Body of pancreas (tissue), 4 donors: Measurements from ENCODE around the gene SPATA13. TPM values are rescaled to one million over a fixed set of nuclear protein-coding genes. Genes with fewer than 3 reads are reported as not detected.

Experiments used
- ATAC-seq: fragments of 150-250 bp; one replicate; pipeline ENCODE4 v1.9.1; 2016
- DNase-seq, 4 donors: peaks; one replicate each; pipeline ENCODE4 v3.0.0-alpha.2; 2019
- H3K27ac ChIP-seq, 4 donors: fragments of 200-600 bp; sonication (generic); 1 replicate in 3 of 4; 2 replicates in 1 of 4; pipeline versions ENCODE4 v1.5.1 to v1.6.1; 2016 to 2019; ENCODE audit warnings: mild to moderate bottlenecking in 1 of 4, mixed read lengths in 1 of 4, moderate library complexity in 1 of 4
- H3K27me3 ChIP-seq, 2 donors: fragments of 200-600 bp; sonication (generic); one replicate each; pipeline ENCODE4 v1.6.0; 2016; ENCODE audit warnings: mild to moderate bottlenecking in 1 of 2
- H3K36me3 ChIP-seq, 2 donors: fragments of 200-600 bp; sonication (generic); replicated peaks in 1 of 2; 2 replicates each; pipeline ENCODE4 v1.5.1; 2016; ENCODE audit warnings: low read depth in 2 of 2; ENCODE audit not compliant: insufficient read depth in 1 of 2
- H3K4me1 ChIP-seq: fragments of 200-600 bp; sonication (generic); one replicate; pipeline ENCODE4 v1.6.0; 2016
- H3K4me3 ChIP-seq, 2 donors: fragments of 200-600 bp; sonication (generic); 1 replicate in 1 of 2; 2 replicates in 1 of 2; pipeline ENCODE4 v1.5.1; 2016 to 2019
- H3K9me3 ChIP-seq, 3 donors: fragments of 200-600 bp; sonication (generic); 1 replicate in 2 of 3; 2 replicates in 1 of 3; pipeline ENCODE4 v1.5.1; 2016
- POLR2A ChIP-seq, 3 donors: fragments of 450-650 bp; IDR thresholded peaks; one replicate each; pipeline ENCODE4 v1.6.1; 2016; ENCODE audit warnings: antibody characterized with exemption in 3 of 3, mild to moderate bottlenecking in 2 of 3
- WGBS, 2 donors: methylation state at CpG; one replicate each; pipeline ENCODE4 v1.1.5; 2017; 5-methylcytosine and 5-hydroxymethylcytosine counted together
- intact Hi-C: fragments of 100-400 bp; cut with DNase I; formaldehyde crosslinking; loops from one replicate; pipeline ENCODE4 v1.15.1; 2023
- total RNA-seq, 2 donors: library from RNA; depleted of rRNA; stranded (reverse); fragments of >200 nt; gene quantifications; one replicate each; pipeline ENCODE4 v1.1.0, GENCODE V29; 2016
- TF ChIP-seq, protein P1 (sequence below), 7 experiments: fragments of 450-650 bp in 4 of 7; fragments of 200-600 bp in 3 of 7; sonication (generic) in 3 of 7; IDR thresholded peaks; one replicate each; pipeline ENCODE4 v1.5.1; 2016 to 2019; ENCODE audit warnings: antibody characterized with exemption in 7 of 7

SPATA13 gene
- total RNA-seq, 2 donors from 2014 or later, result 83.3 to 359 TPM

- TF ChIP-seq, protein P1, sequence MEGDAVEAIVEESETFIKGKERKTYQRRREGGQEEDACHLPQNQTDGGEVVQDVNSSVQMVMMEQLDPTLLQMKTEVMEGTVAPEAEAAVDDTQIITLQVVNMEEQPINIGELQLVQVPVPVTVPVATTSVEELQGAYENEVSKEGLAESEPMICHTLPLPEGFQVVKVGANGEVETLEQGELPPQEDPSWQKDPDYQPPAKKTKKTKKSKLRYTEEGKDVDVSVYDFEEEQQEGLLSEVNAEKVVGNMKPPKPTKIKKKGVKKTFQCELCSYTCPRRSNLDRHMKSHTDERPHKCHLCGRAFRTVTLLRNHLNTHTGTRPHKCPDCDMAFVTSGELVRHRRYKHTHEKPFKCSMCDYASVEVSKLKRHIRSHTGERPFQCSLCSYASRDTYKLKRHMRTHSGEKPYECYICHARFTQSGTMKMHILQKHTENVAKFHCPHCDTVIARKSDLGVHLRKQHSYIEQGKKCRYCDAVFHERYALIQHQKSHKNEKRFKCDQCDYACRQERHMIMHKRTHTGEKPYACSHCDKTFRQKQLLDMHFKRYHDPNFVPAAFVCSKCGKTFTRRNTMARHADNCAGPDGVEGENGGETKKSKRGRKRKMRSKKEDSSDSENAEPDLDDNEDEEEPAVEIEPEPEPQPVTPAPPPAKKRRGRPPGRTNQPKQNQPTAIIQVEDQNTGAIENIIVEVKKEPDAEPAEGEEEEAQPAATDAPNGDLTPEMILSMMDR (IDR thresholded peaks at IDR 0.05), result no peak
- TF ChIP-seq POLR2A (IDR thresholded peaks at IDR 0.05), result no peak
- DNase-seq, result no peak
- whole genome bisulfite sequencing, 2 donors, result 74 to 76% methylated on average over 2 of the region's 2 CpGs
- H3K27me3 ChIP-seq, result no peaks in the 10 kb centered on the region
- no peaks in the 10 kb centered on the region for H3K9me3 ChIP-seq
- no peak overlapping the region for H3K4me3 ChIP-seq
- H3K36me3 ChIP-seq, result no peaks in the 10 kb centered on the region
- ATAC-seq, result no peak
- intact Hi-C loops, result no loop called here
- peaks cover 17% of the 10 kb centered on the region for H3K4me1 ChIP-seq
- H3K27ac ChIP-seq, result no peak overlapping the region
Measured at GRCh38 chr13:24145240-24145639, 15.3 kb upstream of the SPATA13 start.

DNA sequence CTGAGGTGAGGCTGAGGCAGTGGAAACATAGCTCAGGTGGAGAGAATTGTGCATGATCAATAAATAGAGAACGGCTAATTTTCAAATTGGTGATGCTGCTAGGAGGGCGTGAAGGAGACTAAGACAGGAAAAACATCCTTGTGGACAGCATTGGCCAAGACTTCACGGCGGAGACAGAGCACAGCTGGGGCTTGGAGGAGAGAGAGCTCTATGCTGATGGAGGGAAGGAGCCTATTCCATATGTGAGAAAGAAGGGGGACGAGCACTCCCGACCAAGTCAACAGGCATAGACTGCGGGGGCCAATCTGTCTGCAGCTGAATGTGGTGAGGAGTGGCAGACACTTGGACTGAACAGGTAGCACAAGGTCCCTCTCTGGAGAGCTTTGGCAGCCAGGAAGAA, 14.8 kb upstream of the SPATA13 start:
- no peaks in the 10 kb centered on the region for H3K9me3 ChIP-seq
- 91 to 93% methylated on average over 7 of the region's 7 CpGs for WGBS, 2 donors
- no peak overlapping the region for H3K4me3 ChIP-seq
- DNase-seq (no peak), ATAC-seq (no peak)
- H3K27ac ChIP-seq, result peak overlapping the region in 1 of 4 donors; percentile 19
- no peaks in the 10 kb centered on the region for H3K27me3 ChIP-seq
- intact Hi-C loops, result no loop called here
- H3K4me1 ChIP-seq, result peaks cover 17% of the 10 kb centered on the region
- TF ChIP-seq, protein P1 (IDR thresholded peaks at IDR 0.05), result no peak
- no peak for TF ChIP-seq POLR2A (IDR thresholded peaks at IDR 0.05)
- no peaks in the 10 kb centered on the region for H3K36me3 ChIP-seq

DNA sequence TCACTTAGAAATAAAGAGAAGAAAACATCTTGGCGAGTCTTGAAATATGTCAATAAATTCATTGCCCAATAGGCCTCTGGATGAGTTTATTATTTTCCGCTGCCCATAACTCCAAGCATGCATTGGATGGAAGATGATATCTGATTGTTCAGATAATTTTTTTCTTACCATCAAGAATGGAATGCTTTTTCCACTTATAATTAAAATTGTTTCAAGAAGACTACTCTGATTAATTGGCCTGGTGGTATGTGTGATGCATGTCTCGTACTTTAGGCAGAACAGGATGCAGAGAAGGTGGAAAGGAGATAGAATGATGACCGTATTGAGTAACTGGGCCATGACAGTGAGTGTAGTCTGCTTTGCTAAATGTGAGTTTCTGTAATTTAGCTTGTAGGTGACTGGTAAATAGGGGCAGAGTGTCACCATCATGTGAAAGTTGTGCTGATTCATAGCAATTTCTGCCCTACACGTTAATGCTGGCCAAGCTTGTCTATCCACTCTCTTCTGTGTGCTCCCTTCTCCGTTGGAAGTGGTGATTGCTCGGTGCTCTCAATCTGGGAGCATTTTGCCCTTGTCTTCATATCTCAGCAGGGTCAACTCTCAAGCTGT, 13.5 kb upstream of the SPATA13 start:
- H3K4me1 ChIP-seq, result peaks cover 17% of the 10 kb centered on the region
- WGBS, 2 donors, result 75 to 84% methylated on average over 7 of the region's 7 CpGs
- no peaks in the 10 kb centered on the region for H3K27me3 ChIP-seq
- H3K36me3 ChIP-seq, result no peaks in the 10 kb centered on the region
- no peak overlapping the region for H3K4me3 ChIP-seq
- ATAC-seq (no peak), DNase-seq (no peak)
- no peak for TF ChIP-seq POLR2A (IDR thresholded peaks at IDR 0.05)
- TF ChIP-seq, protein P1 (IDR thresholded peaks at IDR 0.05), result no peak
- peak overlapping the region in 1 of 4 donors; percentile 68 for H3K27ac ChIP-seq
- intact Hi-C loops, result no loop called here
- no peaks in the 10 kb centered on the region for H3K9me3 ChIP-seq

GRCh38 chr13:24147570-24147963, 13.0 kb upstream of the SPATA13 start:
- ATAC-seq, result no peak
- no peak overlapping the region for H3K4me3 ChIP-seq
- 55% methylated on average over 6 of the region's 6 CpGs for WGBS, 2 donors
- intact Hi-C loops, result no loop called here
- TF ChIP-seq POLR2A (IDR thresholded peaks at IDR 0.05), result no peak
- TF ChIP-seq, protein P1 (IDR thresholded peaks at IDR 0.05), result no peak
- no peaks in the 10 kb centered on the region for H3K27me3 ChIP-seq
- H3K36me3 ChIP-seq, result no peaks in the 10 kb centered on the region
- peaks cover 17% of the 10 kb centered on the region for H3K4me1 ChIP-seq
- no peaks in the 10 kb centered on the region for H3K9me3 ChIP-seq
- no peak for DNase-seq
- H3K27ac ChIP-seq, result peak overlapping the region in 2 of 4 donors; percentile 58 to 68
